NCI-H2029 treated with DMSO at 0.1 percent for 48 hours (cell line): Measurements from ENCODE around the gene PXN.
"Not testable (repeated sequence)": the region's sequence is repeated elsewhere in the genome, so short reads cannot be mapped to it uniquely, and the experiment has no call there.

ENCODE experiments used
- DNase-seq: peaks from one replicate; lab custom pipeline; 2025; lab: John Stamatoyannopoulos, UW

The PXN gene

GRCh38 chr12:120209851-120210250 is 55.7 kb downstream of the PXN start:
- no peak for DNase-seq

GRCh38 chr12:120207227-120207626 is 58.3 kb downstream of the PXN start:
- DNase-seq: no peak

- DNase-seq: not testable (repeated sequence)
Measured at GRCh38 chr12:120206781-120207180, 58.7 kb downstream of the PXN start.

GRCh38 chr12:120206228-120206627 is 59.3 kb downstream of the PXN start:
- DNase-seq: no peak

GRCh38 chr12:120204171-120204570 is 61.4 kb downstream of the PXN start:
- DNase-seq: no peak

- no peak for DNase-seq
Measured at GRCh38 chr12:120200364-120200800, 65.1 kb downstream of the PXN start.

- DNase-seq: no peak
Measured at GRCh38 chr12:120199595-120200306, 65.8 kb downstream of the PXN start.

- DNase-seq: no peak
Measured at GRCh38 chr12:120199025-120199424, 66.5 kb downstream of the PXN start.

GRCh38 chr12:120197542-120197887 is 68.0 kb downstream of the PXN start:
- DNase-seq: no peak

GRCh38 chr12:120196817-120197541 is 68.6 kb downstream of the PXN start:
- DNase-seq: not testable (repeated sequence)

GRCh38 chr12:120196363-120196762 is 69.2 kb downstream of the PXN start:
- no peak for DNase-seq

- peak; percentile 36 for DNase-seq
Measured at GRCh38 chr12:120194534-120195395, 70.8 kb downstream of the PXN start, which contains the start of gene GCN1. Gene GCN1, minus strand, starts transcription at chr12:120194715. Its CDS starts 18 bp downstream, at chr12:120194697.

GRCh38 chr12:120194226-120194533 is 71.3 kb downstream of the PXN start:
- no peak for DNase-seq

GRCh38 chr12:120193286-120193685 is 72.2 kb downstream of the PXN start:
- DNase-seq: not testable (repeated sequence)

- no peak for DNase-seq
Measured at GRCh38 chr12:120190985-120191480, 74.5 kb downstream of the PXN start.

GRCh38 chr12:120190386-120190785 is 75.1 kb downstream of the PXN start:
- no peak for DNase-seq

GRCh38 chr12:120186654-120187053 is 78.9 kb downstream of the PXN start:
- no peak for DNase-seq

- DNase-seq: no peak
Measured at GRCh38 chr12:120183211-120183631, 82.3 kb downstream of the PXN start.

GRCh38 chr12:120181991-120182631 is 83.4 kb downstream of the PXN start:
- no peak for DNase-seq

- no peak for DNase-seq
Measured at GRCh38 chr12:120180975-120181374, 84.6 kb downstream of the PXN start.

GRCh38 chr12:120175537-120175936 is 90.0 kb downstream of the PXN start:
- no peak for DNase-seq

- no peak for DNase-seq
Measured at GRCh38 chr12:120175062-120175461, 90.5 kb downstream of the PXN start.
